Gastrocnemius medialis (tissue), 4 donors: ENCODE data around the gene SIGLEC11. TPM values are rescaled to one million over a fixed set of nuclear protein-coding genes. Genes with fewer than 3 reads are reported as not detected.

Experiments used
- ATAC-seq, 2 donors: fragments of 150-250 bp; one replicate each; pipeline ENCODE4 v1.9.1; 2016
- DNase-seq, 2 donors: peaks; one replicate each; pipeline ENCODE4 v3.0.0-alpha.2; 2019
- H3K27ac ChIP-seq, 4 donors: fragments of 200-600 bp; sonication (generic); 1 replicate in 1 of 4; 2 replicates in 3 of 4; pipeline ENCODE4 v1.5.1; 2016 to 2018; ENCODE audit warnings: mild to moderate bottlenecking in 2 of 4, moderate library complexity in 1 of 4
- H3K27me3 ChIP-seq, 3 donors: fragments of 200-600 bp; sonication (generic) in 2 of 3; 1 replicate in 1 of 3; 2 replicates in 2 of 3; pipeline versions ENCODE4 v1.5.1 to v1.6.0; 2016 to 2019; ENCODE audit warnings: mild to moderate bottlenecking in 1 of 3, moderate library complexity in 1 of 3
- H3K36me3 ChIP-seq, 2 donors: fragments of 200-600 bp; sonication (generic) in 1 of 2; one replicate each; pipeline ENCODE4 v1.5.1; 2017 to 2018
- H3K4me1 ChIP-seq, 2 donors: fragments of 200-600 bp; sonication (generic) in 1 of 2; one replicate each; pipeline ENCODE4 v1.5.1; 2016 to 2017; ENCODE audit warnings: mild to moderate bottlenecking in 2 of 2
- H3K4me3 ChIP-seq, 4 donors: fragments of 200-600 bp; sonication (generic) in 3 of 4; 1 replicate in 1 of 4; 2 replicates in 3 of 4; pipeline ENCODE4 v1.5.1; 2016 to 2019; ENCODE audit warnings: mild to moderate bottlenecking in 2 of 4
- H3K9me3 ChIP-seq, 3 donors: fragments of 200-600 bp; sonication (generic) in 2 of 3; 1 replicate in 1 of 3; 2 replicates in 2 of 3; pipeline ENCODE4 v1.5.1; 2016 to 2019
- CTCF ChIP-seq, 5 experiments: fragments of 450-650 bp in 3 of 5; fragments of 200-600 bp in 2 of 5; sonication (generic) in 2 of 5; IDR thresholded peaks in 4 of 5; conservative IDR thresholded peaks in 1 of 5; 1 replicate in 4 of 5; 2 replicates in 1 of 5; pipeline ENCODE4 v1.5.1; 2016 to 2019; ENCODE audit warnings: antibody characterized with exemption in 5 of 5, mild to moderate bottlenecking in 3 of 5, moderate library complexity in 3 of 5
- POLR2A ChIP-seq, 2 donors: fragments of 450-650 bp; IDR thresholded peaks; one replicate each; pipeline ENCODE4 v1.6.1; 2017; ENCODE audit warnings: antibody characterized with exemption in 2 of 2, mild to moderate bottlenecking in 2 of 2, moderate library complexity in 2 of 2
- in situ Hi-C, 4 donors: fragments of 200-750 bp; cut with MboI; loops; one replicate each; pipeline versions ENCODE4 v1.15.0 to v1.8.0; 2017; ENCODE audit warnings: low sequenced_read_pairs in 4 of 4
- intact Hi-C: fragments of 100-400 bp; cut with DNase I; formaldehyde crosslinking; loops from one replicate; pipeline ENCODE4 v1.15.1; 2023; ENCODE audit warnings: low total_unique reads
- total RNA-seq, 4 donors: library from RNA; depleted of rRNA; stranded (reverse); fragments of >200 nt; gene quantifications; one replicate each; pipeline versions ENCODE4 v1.1.0 to v1.2.3, GENCODE V29; 2016

Gene SIGLEC11
- total RNA-seq, 4 donors from 2014 or later, result 0.15 to 0.42 (median 0.25) TPM; not detected in 1

- ATAC-seq, result no peak
- H3K27ac ChIP-seq, result no peak overlapping the region
- no peaks in the 10 kb centered on the region for H3K27me3 ChIP-seq
- H3K9me3 ChIP-seq, result no peaks in the 10 kb centered on the region
- intact Hi-C loops (no loop called here), in situ Hi-C loops (no loop called here)
- H3K4me3 ChIP-seq, result no peak overlapping the region
- H3K4me1 ChIP-seq, result peaks cover 0 to 4% of the 10 kb centered on the region in 2 donors
- H3K36me3 ChIP-seq, result peaks cover 0 to 35% of the 10 kb centered on the region in 2 donors
- TF ChIP-seq CTCF (IDR thresholded peaks at IDR 0.05 in 4 of 5, conservative IDR thresholded peaks at IDR 0.05 in 1 of 5), result no peak
- TF ChIP-seq POLR2A (IDR thresholded peaks at IDR 0.05), result no peak
- no peak for DNase-seq
Observed at GRCh38 chr19:49912965-49913685, 47.8 kb downstream of the SIGLEC11 start.

GRCh38 chr19:49911381-49912145 is 49.4 kb downstream of the SIGLEC11 start:
- intact Hi-C loops, result no loop called here
- Histone ChIP-seq H3K4me1 (peaks cover 0 to 11% of the 10 kb centered on the region in 2 donors), H3K27me3 (no peaks in the 10 kb centered on the region), H3K27ac (no peak overlapping the region), H3K36me3 (peaks cover 0 to 41% of the 10 kb centered on the region in 2 donors), H3K9me3 (no peaks in the 10 kb centered on the region), H3K4me3 (no peak overlapping the region)
- in situ Hi-C loops, result no loop called here
- TF ChIP-seq POLR2A (IDR thresholded peaks at IDR 0.05), result no peak
- ATAC-seq, result peak in 1 of 2 donors; percentile 28
- no peak for DNase-seq

GRCh38 chr19:49910179-49910578 is 50.8 kb downstream of the SIGLEC11 start:
- Histone ChIP-seq H3K36me3 (peaks cover 0 to 34% of the 10 kb centered on the region in 2 donors), H3K4me3 (no peak overlapping the region), H3K27me3 (no peaks in the 10 kb centered on the region), H3K9me3 (no peaks in the 10 kb centered on the region), H3K27ac (no peak overlapping the region), H3K4me1 (peaks cover 0 to 11% of the 10 kb centered on the region in 2 donors)
- in situ Hi-C loops, result no loop called here
- intact Hi-C loops, result no loop called here
- no peak for DNase-seq
- TF ChIP-seq POLR2A (IDR thresholded peaks at IDR 0.05), result no peak
- TF ChIP-seq CTCF (IDR thresholded peaks at IDR 0.05 in 4 of 5, conservative IDR thresholded peaks at IDR 0.05 in 1 of 5), result no peak
- no peak for ATAC-seq

- intact Hi-C loops, result no loop called here
Observed at GRCh38 chr19:49908480-49909420, 52.2 kb downstream of the SIGLEC11 start.

More at GRCh38 chr19:49908480-49909420, 52.2 kb downstream of the SIGLEC11 start:
- H3K27me3 ChIP-seq, result no peaks in the 10 kb centered on the region
- H3K4me1 ChIP-seq, result peaks cover 0 to 11% of the 10 kb centered on the region in 2 donors
- in situ Hi-C loops, result no loop called here
- DNase-seq (no peak), ATAC-seq (no peak)
- H3K4me3 ChIP-seq, result no peak overlapping the region
- TF ChIP-seq POLR2A (IDR thresholded peaks at IDR 0.05), result no peak
- TF ChIP-seq CTCF (IDR thresholded peaks at IDR 0.05 in 4 of 5, conservative IDR thresholded peaks at IDR 0.05 in 1 of 5), result no peak
- no peaks in the 10 kb centered on the region for H3K9me3 ChIP-seq
- H3K27ac ChIP-seq, result no peak overlapping the region
- H3K36me3 ChIP-seq, result peaks cover 0 to 30% of the 10 kb centered on the region in 2 donors
